KBM-7 (cell line): ENCODE results near the gene RNF5.
"Not testable (repeated sequence)": the region's sequence is repeated elsewhere in the genome, so short reads cannot be mapped to it uniquely, and the experiment has no call there.

Experiments
- DNase-seq: peaks from one replicate; pipeline ENCODE4 v3.0.0-alpha.2; 2015
- in situ Hi-C: fragments of 300-500 bp; cut with MboI; formaldehyde crosslinking; loops from 2 replicates; pipeline ENCODE4 v1.14.3; 2020; ENCODE audit warnings: low sequenced_read_pairs, low pct_unique_long_range_greater_than_20kb, mixed read lengths

Gene RNF5

GRCh38 chr6:32186151-32186840, 8.1 kb downstream of the RNF5 start:
- in situ Hi-C loops, DNase-seq: not testable (repeated sequence)

GRCh38 chr6:32187009-32187709, 9.0 kb downstream of the RNF5 start:
- no peak for DNase-seq
- in situ Hi-C loops = no loop called here

GRCh38 chr6:32187725-32188380, 9.6 kb downstream of the RNF5 start:
- DNase-seq, in situ Hi-C loops: not testable (repeated sequence)

- DNase-seq = no peak
- in situ Hi-C loops = no loop called here
Measured at GRCh38 chr6:32188381-32189068, 10.3 kb downstream of the RNF5 start.

GRCh38 chr6:32189069-32189741, 11.0 kb downstream of the RNF5 start:
- no peak for DNase-seq
- in situ Hi-C loops = no loop called here

- in situ Hi-C loops = no loop called here
Measured at GRCh38 chr6:32189742-32190053, 11.5 kb downstream of the RNF5 start.

GRCh38 chr6:32190054-32190851, 12.0 kb downstream of the RNF5 start, which contains the start of gene PBX2:
TSS of gene PBX2 (minus strand) at chr6:32190202. CDS start at chr6:32189915, 287 bp downstream.
- DNase-seq = peak; percentile 91
- in situ Hi-C loops = no loop called here

More at GRCh38 chr6:32189742-32190053, 11.5 kb downstream of the RNF5 start:
- DNase-seq = no peak

- DNase-seq = no peak
- in situ Hi-C loops = no loop called here
Measured at GRCh38 chr6:32190911-32191677, 12.9 kb downstream of the RNF5 start.

GRCh38 chr6:32191696-32192607, 13.7 kb downstream of the RNF5 start:
- in situ Hi-C loops = no loop called here
- no peak for DNase-seq

- in situ Hi-C loops = no loop called here
- DNase-seq = peak; percentile 93
Measured at GRCh38 chr6:32192608-32193039, 14.4 kb downstream of the RNF5 start, which contains the start of gene GPSM3. TSS of gene GPSM3 (minus strand) at chr6:32192643. CDS start at chr6:32192513, 130 bp downstream.

- DNase-seq, in situ Hi-C loops: not testable (repeated sequence)
Measured at GRCh38 chr6:32193096-32193495, 14.9 kb downstream of the RNF5 start.

GRCh38 chr6:32194388-32194787, 16.2 kb downstream of the RNF5 start:
- no peak for DNase-seq
- in situ Hi-C loops = no loop called here

GRCh38 chr6:32194825-32195651, 16.8 kb downstream of the RNF5 start:
- peak; percentile 70 for DNase-seq
- in situ Hi-C loops = no loop called here

- DNase-seq = peak; percentile 99
- in situ Hi-C loops = no loop called here
Measured at GRCh38 chr6:32195652-32195901, 17.4 kb downstream of the RNF5 start.

- in situ Hi-C loops = no loop called here
- peak; percentile 67 for DNase-seq
Measured at GRCh38 chr6:32195902-32196681, 17.9 kb downstream of the RNF5 start.
